SU-DHL-6 (cell line): Measurements from ENCODE around the gene NPAS3.

ENCODE experiments used
- H2AFZ ChIP-seq: fragments of 200-600 bp; sonication (generic); 2 replicates; pipeline ENCODE4 v1.6.1; 2014; ENCODE audit warnings: low read depth, mild to moderate bottlenecking, moderate library complexity, mixed read lengths, antibody characterized with exemption, low read length; ENCODE audit not compliant: severe bottlenecking
- H3F3A ChIP-seq: fragments of 200-600 bp; shearing (Covaris generic); 2 replicates; pipeline ENCODE4 v1.6.0; 2016; ENCODE audit warnings: antibody characterized with exemption, mild to moderate bottlenecking; ENCODE audit not compliant: insufficient read depth
- H3K27ac ChIP-seq: fragments of 200-600 bp; sonication (generic); 2 replicates; pipeline ENCODE4 v1.5.1; 2016; ENCODE audit warnings: low read depth, mild to moderate bottlenecking, low read length, moderate library complexity, mixed read lengths
- H3K27me3 ChIP-seq: fragments of 200-600 bp; sonication (generic), shearing (Covaris generic); 2 replicates; pipeline ENCODE4 v1.6.0; 2014; ENCODE audit warnings: mild to moderate bottlenecking, low read length
- H3K36me3 ChIP-seq: fragments of 200-600 bp; sonication (generic); 2 replicates; pipeline ENCODE4 v1.6.1; 2014; ENCODE audit warnings: mild to moderate bottlenecking, low read length, mixed read lengths
- H3K4me2 ChIP-seq: fragments of 300-600, 200-600 bp; shearing (Covaris generic), sonication (generic); 2 replicates; pipeline ENCODE4 v1.6.0; 2014; ENCODE audit warnings: low read length, low read depth, mild to moderate bottlenecking; ENCODE audit not compliant: poor library complexity, severe bottlenecking
- H3K4me3 ChIP-seq: fragments of 200-600 bp; sonication (generic); 2 replicates; pipeline ENCODE4 v1.5.1; 2014; ENCODE audit warnings: antibody characterized with exemption, low read length, mild to moderate bottlenecking, mixed read lengths; ENCODE audit not compliant: insufficient read depth, poor library complexity, severe bottlenecking
- H3K79me2 ChIP-seq: fragments of 200-600 bp; sonication (generic); 2 replicates; pipeline ENCODE4 v1.6.1; 2014; ENCODE audit warnings: mild to moderate bottlenecking, low read length, moderate library complexity; ENCODE audit not compliant: insufficient read depth
- H3K9ac ChIP-seq: fragments of 200-600 bp; sonication (generic); 2 replicates; pipeline ENCODE4 v1.7.0; 2014; ENCODE audit warnings: mild to moderate bottlenecking, low read length
- H3K9me2 ChIP-seq: fragments of 200-600 bp; sonication (generic); replicated peaks from 2 replicates; pipeline ENCODE4 v1.6.1; 2014; ENCODE audit warnings: low read length; ENCODE audit not compliant: insufficient read depth
- H3K9me3 ChIP-seq: fragments of 200-600 bp; sonication (generic); 2 replicates; pipeline ENCODE4 v1.6.1; 2014; ENCODE audit warnings: low read length, mixed read lengths; ENCODE audit not compliant: insufficient read depth
- H4K20me1 ChIP-seq: fragments of 200-600 bp; sonication (generic); 2 replicates; pipeline ENCODE4 v1.6.1; 2014; ENCODE audit warnings: low read depth, mild to moderate bottlenecking, antibody characterized with exemption, low read length, moderate library complexity, mixed read lengths
- CTCF ChIP-seq: fragments of 200-600 bp; sonication (generic); IDR thresholded peaks from one replicate; pipeline ENCODE4 v1.5.1; 2017; ENCODE audit warnings: antibody characterized with exemption, mild to moderate bottlenecking, low read length, moderate library complexity; ENCODE audit not compliant: insufficient read depth, poor library complexity, severe bottlenecking
- EZH2phosphoT487 ChIP-seq: fragments of 200-600 bp; sonication (generic), shearing (Covaris generic); conservative IDR thresholded peaks from 2 replicates; pipeline ENCODE4 v1.6.1; 2018; ENCODE audit warnings: mild to moderate bottlenecking, antibody characterized with exemption, low read length, moderate library complexity, mixed read lengths

The NPAS3 gene

GRCh38 chr14:33777681-33778080 lies 839.0 kb downstream of the NPAS3 start:
- Histone ChIP-seq H3K36me3 (no peaks in the 10 kb centered on the region), H3K9me2 (no peaks in the 10 kb centered on the region), H3K9me3 (no peaks in the 10 kb centered on the region), H3K4me3 (no peak overlapping the region), H3K4me2 (no peak overlapping the region), H3K27ac (no peak overlapping the region), H3F3A (no peaks in the 10 kb centered on the region), H3K27me3 (no peaks in the 10 kb centered on the region), H3K9ac (no peak overlapping the region), H3K79me2 (no peaks in the 10 kb centered on the region), H2AFZ (no peak overlapping the region), H4K20me1 (no peaks in the 10 kb centered on the region)
- TF ChIP-seq EZH2phosphoT487 = no peak
- no peak for TF ChIP-seq CTCF

- Histone ChIP-seq H3K9me2 (no peaks in the 10 kb centered on the region), H3K27me3 (no peaks in the 10 kb centered on the region), H3K9ac (no peak overlapping the region), H3K36me3 (no peaks in the 10 kb centered on the region), H3K27ac (no peak overlapping the region), H2AFZ (no peak overlapping the region), H3K4me3 (no peak overlapping the region), H3K9me3 (no peaks in the 10 kb centered on the region), H3F3A (no peaks in the 10 kb centered on the region), H3K4me2 (no peak overlapping the region), H3K79me2 (no peaks in the 10 kb centered on the region), H4K20me1 (no peaks in the 10 kb centered on the region)
- TF ChIP-seq CTCF = no peak
- TF ChIP-seq EZH2phosphoT487 = no peak
These were observed 841.4 kb downstream of the NPAS3 start for GRCh38 chr14:33780035-33780434.

- Histone ChIP-seq H3K27ac (no peak overlapping the region), H3K9me3 (no peaks in the 10 kb centered on the region), H3K27me3 (no peaks in the 10 kb centered on the region), H3K9ac (no peak overlapping the region), H3K9me2 (no peaks in the 10 kb centered on the region), H3K79me2 (no peaks in the 10 kb centered on the region), H3K4me2 (no peak overlapping the region), H3K36me3 (no peaks in the 10 kb centered on the region), H2AFZ (no peak overlapping the region), H3K4me3 (no peak overlapping the region), H4K20me1 (no peaks in the 10 kb centered on the region), H3F3A (no peaks in the 10 kb centered on the region)
- TF ChIP-seq EZH2phosphoT487 (no peak), CTCF (no peak)
These were observed 842.6 kb downstream of the NPAS3 start for GRCh38 chr14:33781236-33781635.
